Kidney epithelial cell (primary cell): ENCODE data around the gene HOXA2. TPM values are rescaled to one million over a fixed set of nuclear protein-coding genes. Genes with fewer than 3 reads are reported as not detected.

ENCODE experiments used
- DNase-seq: peaks from one replicate; pipeline ENCODE4 v3.0.0-alpha.2; 2010; ENCODE audit warnings: low read depth
- H3K27me3 ChIP-seq: 2 replicates; pipeline ENCODE4 v1.6.0; 2011; ENCODE audit warnings: low read length; ENCODE audit not compliant: control insufficient read depth, insufficient read depth
- H3K36me3 ChIP-seq: 2 replicates; pipeline ENCODE4 v1.5.1; 2011; ENCODE audit warnings: low read length; ENCODE audit not compliant: control insufficient read depth, insufficient read depth
- H3K4me3 ChIP-seq: 2 replicates; pipeline ENCODE4 v1.5.1; 2011; ENCODE audit warnings: low read depth, mild to moderate bottlenecking, control low read depth, low read length
- CTCF ChIP-seq: IDR thresholded peaks from 2 replicates; pipeline ENCODE4 v1.5.1; 2011; ENCODE audit warnings: mild to moderate bottlenecking, moderate library complexity, low read length, control low read depth, inconsistent platforms; ENCODE audit not compliant: insufficient read depth, poor library complexity, severe bottlenecking
- total RNA-seq: library from RNA; depleted of rRNA; stranded (reverse); fragments of >200 nt; gene quantifications from 2 replicates; pipeline ENCODE4 v1.2.3, GENCODE V29; 2015

Gene HOXA2
- total RNA-seq, 1 donor from 2014 or later = 1.1 TPM

- no peak for DNase-seq
- Histone ChIP-seq H3K36me3 (no peaks in the 10 kb centered on the region), H3K27me3 (no peaks in the 10 kb centered on the region), H3K4me3 (peak within 1 kb of the TSS; percentile 90)
- TF ChIP-seq CTCF = no peak
Measured at GRCh38 chr7:27095897-27096767, 6.4 kb downstream of the HOXA2 start, which contains the start of gene HOXA1. Gene HOXA1, minus strand, starts transcription at chr7:27096000. Its CDS starts 88 bp downstream, at chr7:27095912.

- Histone ChIP-seq H3K27me3 (no peaks in the 10 kb centered on the region), H3K4me3 (peak overlapping the region; percentile 90), H3K36me3 (no peaks in the 10 kb centered on the region)
- DNase-seq = no peak
- no peak for TF ChIP-seq CTCF
Measured at GRCh38 chr7:27095050-27095896, 7.2 kb downstream of the HOXA2 start.

- DNase-seq = no peak
- Histone ChIP-seq H3K27me3 (no peaks in the 10 kb centered on the region), H3K4me3 (peak overlapping the region; percentile 90), H3K36me3 (no peaks in the 10 kb centered on the region)
- no peak for TF ChIP-seq CTCF
Measured at GRCh38 chr7:27094304-27095049, 8.0 kb downstream of the HOXA2 start.

- Histone ChIP-seq H3K4me3 (no peak overlapping the region), H3K27me3 (peaks cover 2% of the 10 kb centered on the region), H3K36me3 (no peaks in the 10 kb centered on the region)
- TF ChIP-seq CTCF = no peak
- no peak for DNase-seq
Measured at GRCh38 chr7:27093184-27093895, 9.1 kb downstream of the HOXA2 start.

- no peak for TF ChIP-seq CTCF
- DNase-seq = no peak
- Histone ChIP-seq H3K27me3 (peaks cover 8% of the 10 kb centered on the region), H3K36me3 (no peaks in the 10 kb centered on the region), H3K4me3 (no peak overlapping the region)
Measured at GRCh38 chr7:27092819-27093110, 9.7 kb downstream of the HOXA2 start.
